Uterus (tissue), 4 donors: ENCODE results near the gene MEF2A. TPM values are rescaled to one million over a fixed set of nuclear protein-coding genes. Genes with fewer than 3 reads are reported as not detected.

Experiments used
- DNase-seq, 2 donors: peaks; one replicate each; pipeline ENCODE4 v3.0.0-alpha.2; 2019 to 2020
- H3K27ac ChIP-seq, 2 donors: fragments of 200-600 bp; sonication (generic); 1 replicate in 1 of 2; 2 replicates in 1 of 2; pipeline ENCODE4 v1.5.1; 2016 to 2018
- H3K27me3 ChIP-seq, 2 donors: fragments of 200-600 bp; sonication (generic); one replicate each; pipeline ENCODE4 v1.5.1; 2018 to 2019; ENCODE audit warnings: control low read depth in 1 of 2
- H3K36me3 ChIP-seq, 2 donors: fragments of 200-600 bp; sonication (generic); one replicate each; pipeline ENCODE4 v1.5.1; 2019; ENCODE audit warnings: control low read depth in 1 of 2
- H3K4me1 ChIP-seq, 2 donors: fragments of 200-600 bp; sonication (generic); one replicate each; pipeline ENCODE4 v1.5.1; 2018 to 2019; ENCODE audit warnings: control low read depth in 1 of 2
- H3K4me3 ChIP-seq, 2 donors: fragments of 200-600 bp; sonication (generic); 1 replicate in 1 of 2; 2 replicates in 1 of 2; pipeline ENCODE4 v1.5.1; 2018 to 2019; ENCODE audit warnings: mild to moderate bottlenecking in 1 of 2
- H3K9me3 ChIP-seq, 2 donors: fragments of 200-600 bp; sonication (generic); one replicate each; pipeline ENCODE4 v1.5.1; 2019; ENCODE audit warnings: control low read depth in 1 of 2
- CTCF ChIP-seq, 4 experiments: fragments of 200-600 bp in 2 of 4; fragments of 450-650 bp in 2 of 4; sonication (generic) in 2 of 4; IDR thresholded peaks; one replicate each; pipeline ENCODE4 v1.5.1; 2016 to 2019; ENCODE audit warnings: antibody characterized with exemption in 4 of 4, mild to moderate bottlenecking in 2 of 4, moderate library complexity in 1 of 4
- POLR2A ChIP-seq, 2 donors: fragments of 450-650 bp; IDR thresholded peaks; one replicate each; pipeline ENCODE4 v1.6.1; 2016; ENCODE audit warnings: antibody characterized with exemption in 2 of 2, mild to moderate bottlenecking in 1 of 2, moderate library complexity in 1 of 2
- intact Hi-C: fragments of 100-400 bp; cut with DNase I; formaldehyde crosslinking; loops from one replicate; pipeline ENCODE4 v1.15.1; 2023; ENCODE audit warnings: low total_unique reads
- total RNA-seq, 4 donors: library from RNA; depleted of rRNA in 3 of 4; stranded (reverse); fragments of >200 nt in 3 of 4; gene quantifications; one replicate each; pipeline versions ENCODE4 v1.1.0 to v1.2.4, GENCODE V29; 2014 to 2023
- donor health status: DM: yes; HTN: yes; CAD: no.

Gene MEF2A
- total RNA-seq, 4 donors from 2014 or later, result 78.6 to 138 (median 105) TPM

GRCh38 chr15:99721896-99722295, 156.1 kb downstream of the MEF2A start:
- TF ChIP-seq POLR2A (IDR thresholded peaks at IDR 0.05) (no peak), CTCF (IDR thresholded peaks at IDR 0.05) (no peak)
- Histone ChIP-seq H3K4me1 (peaks cover 0 to 6% of the 10 kb centered on the region in 2 donors), H3K27ac (no peak overlapping the region), H3K27me3 (no peaks in the 10 kb centered on the region), H3K36me3 (no peaks in the 10 kb centered on the region), H3K4me3 (no peak overlapping the region), H3K9me3 (no peaks in the 10 kb centered on the region)
- intact Hi-C loops, result no loop called here
- no peak for DNase-seq

GRCh38 chr15:99722406-99722805, 156.6 kb downstream of the MEF2A start:
- H3K27ac ChIP-seq, result no peak overlapping the region
- TF ChIP-seq CTCF (IDR thresholded peaks at IDR 0.05) (no peak), POLR2A (IDR thresholded peaks at IDR 0.05) (no peak)
- no peaks in the 10 kb centered on the region for H3K27me3 ChIP-seq

DNA sequence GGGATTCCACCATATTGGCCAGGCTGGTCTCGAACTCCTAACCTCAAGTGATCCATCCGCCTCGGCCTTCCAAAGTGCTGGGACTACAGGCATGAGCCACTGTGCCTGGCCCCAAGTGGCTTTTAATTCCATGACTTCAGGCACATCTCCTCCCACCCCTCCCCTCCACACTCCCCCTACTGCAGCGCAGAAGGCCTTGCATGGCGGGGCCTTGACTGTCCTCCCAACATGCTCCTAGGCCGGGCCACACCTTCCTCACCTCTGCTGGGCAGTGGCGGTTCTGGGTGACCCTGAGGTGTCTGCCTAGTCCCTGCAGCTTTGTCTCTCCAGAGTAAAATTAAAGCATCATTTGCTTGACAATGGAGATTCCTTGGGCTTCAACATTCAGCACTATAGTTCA, 160.5 kb downstream of the MEF2A start:
- Histone ChIP-seq H3K4me3 (no peak overlapping the region), H3K36me3 (no peaks in the 10 kb centered on the region), H3K4me1 (no peaks in the 10 kb centered on the region), H3K27ac (no peak overlapping the region), H3K27me3 (no peaks in the 10 kb centered on the region), H3K9me3 (no peaks in the 10 kb centered on the region)
- TF ChIP-seq CTCF (IDR thresholded peaks at IDR 0.05) (no peak), POLR2A (IDR thresholded peaks at IDR 0.05) (no peak)
- intact Hi-C loops, result no loop called here
- no peak for DNase-seq

More at GRCh38 chr15:99722406-99722805, 156.6 kb downstream of the MEF2A start:
- intact Hi-C loops, result no loop called here
- no peaks in the 10 kb centered on the region for H3K9me3 ChIP-seq
- no peak overlapping the region for H3K4me3 ChIP-seq
- no peaks in the 10 kb centered on the region for H3K36me3 ChIP-seq
- peaks cover 0 to 5% of the 10 kb centered on the region in 2 donors for H3K4me1 ChIP-seq
- no peak for DNase-seq

- H3K27me3 ChIP-seq, result no peaks in the 10 kb centered on the region
- intact Hi-C loops, result no loop called here
- no peaks in the 10 kb centered on the region for H3K36me3 ChIP-seq
- H3K9me3 ChIP-seq, result no peaks in the 10 kb centered on the region
- TF ChIP-seq POLR2A (IDR thresholded peaks at IDR 0.05), result no peak
- no peak for TF ChIP-seq CTCF (IDR thresholded peaks at IDR 0.05)
- no peak overlapping the region for H3K27ac ChIP-seq
- H3K4me3 ChIP-seq, result no peak overlapping the region
- DNase-seq, result no peak
- no peaks in the 10 kb centered on the region for H3K4me1 ChIP-seq
Measured at GRCh38 chr15:99727330-99727729, 161.5 kb downstream of the MEF2A start.

- TF ChIP-seq CTCF (IDR thresholded peaks at IDR 0.05) (no peak), POLR2A (IDR thresholded peaks at IDR 0.05) (no peak)
- Histone ChIP-seq H3K36me3 (no peaks in the 10 kb centered on the region), H3K4me1 (no peaks in the 10 kb centered on the region), H3K9me3 (no peaks in the 10 kb centered on the region), H3K27me3 (no peaks in the 10 kb centered on the region), H3K27ac (no peak overlapping the region), H3K4me3 (no peak overlapping the region)
- DNase-seq, result no peak
- intact Hi-C loops, result no loop called here
Measured at GRCh38 chr15:99727733-99728132, 161.9 kb downstream of the MEF2A start.
